ENCODE results near the gene ACMSD. TPM values are rescaled to one million over a fixed set of nuclear protein-coding genes. Genes with fewer than 3 reads are reported as not detected.
A peak's percentile ranks its signal among the peaks of the same experiment; 100 is the strongest.
"Not testable (repeated sequence)": the region's sequence is repeated elsewhere in the genome, so short reads cannot be mapped to it uniquely, and the experiment has no call there.

The ACMSD gene
- polyA plus RNA-seq, 12 donors, result 0.20 to 1.5 (median 0.79) TPM; not detected in 2

- DNase-seq, result no peak
Measured at GRCh38 chr2:134906726-134907125, 68.3 kb downstream of the ACMSD start.

GRCh38 chr2:134907441-134908116 is 69.2 kb downstream of the ACMSD start:
- DNase-seq, result not testable (repeated sequence)

GRCh38 chr2:134910763-134911399 is 72.5 kb downstream of the ACMSD start:
- DNase-seq, result no peak

- DNase-seq, result no peak
Measured at GRCh38 chr2:134911400-134911785, 73.0 kb downstream of the ACMSD start.

- no peak for DNase-seq
Measured at GRCh38 chr2:134912361-134912760, 73.9 kb downstream of the ACMSD start.

- peak; percentile 4 for DNase-seq
Measured at GRCh38 chr2:134917360-134917865, 79.0 kb downstream of the ACMSD start.

GRCh38 chr2:134917888-134918525 is 79.6 kb downstream of the ACMSD start:
- no peak for DNase-seq

GRCh38 chr2:134918526-134919340 is 80.3 kb downstream of the ACMSD start, which contains the start of gene CCNT2:
TSS of gene CCNT2 (plus strand) at chr2:134918822. CDS start at chr2:134918855, 33 bp downstream.
- DNase-seq, result peak; percentile 99

- no peak for DNase-seq
Measured at GRCh38 chr2:134919341-134920210, 81.2 kb downstream of the ACMSD start.

GRCh38 chr2:134924912-134925311 is 86.5 kb downstream of the ACMSD start:
- DNase-seq, result no peak

GRCh38 chr2:134926231-134926931 is 88.0 kb downstream of the ACMSD start:
- no peak for DNase-seq

- DNase-seq, result no peak
Measured at GRCh38 chr2:134927195-134927594, 88.8 kb downstream of the ACMSD start.

- DNase-seq, result no peak
Measured at GRCh38 chr2:134932864-134933526, 94.6 kb downstream of the ACMSD start.

- no peak for DNase-seq
Measured at GRCh38 chr2:134933732-134934131, 95.3 kb downstream of the ACMSD start.

- no peak for DNase-seq
Measured at GRCh38 chr2:134934150-134934549, 95.7 kb downstream of the ACMSD start.

- DNase-seq, result no peak
Measured at GRCh38 chr2:134934641-134935040, 96.2 kb downstream of the ACMSD start.

- no peak for DNase-seq
Measured at GRCh38 chr2:134936691-134937090, 98.3 kb downstream of the ACMSD start.

GRCh38 chr2:134943540-134943939 is 105.1 kb downstream of the ACMSD start:
- no peak for DNase-seq

- DNase-seq, result no peak
Measured at GRCh38 chr2:134944975-134945374, 106.6 kb downstream of the ACMSD start.

GRCh38 chr2:134946073-134946472 is 107.7 kb downstream of the ACMSD start:
- no peak for DNase-seq

Measured in muscle of arm (tissue), 12 donors.